ENCODE data around the gene KCTD5.
A peak's percentile ranks its signal among the peaks of the same experiment; 100 is the strongest.
"Not testable (repeated sequence)": the region's sequence is repeated elsewhere in the genome, so short reads cannot be mapped to it uniquely, and the experiment has no call there.

KCTD5 gene

GRCh38 chr16:2682209-2683021, at the start of gene KCTD5:
TSS of gene KCTD5 (plus strand) at chr16:2682523. CDS start at chr16:2682549, 26 bp downstream.
- FAIRE-seq: no peak

GRCh38 chr16:2639071-2639721, 43.1 kb upstream of the KCTD5 start:
- FAIRE-seq: peak; percentile 16

- FAIRE-seq: not testable (repeated sequence)
These were observed 42.6 kb upstream of the KCTD5 start for GRCh38 chr16:2639722-2640072.

- not testable (repeated sequence) for FAIRE-seq
These were observed 39.8 kb upstream of the KCTD5 start for GRCh38 chr16:2642561-2642960.

- not testable (repeated sequence) for FAIRE-seq
These were observed 37.4 kb upstream of the KCTD5 start for GRCh38 chr16:2644754-2645453.

- not testable (repeated sequence) for FAIRE-seq
These were observed 31.0 kb upstream of the KCTD5 start for GRCh38 chr16:2651268-2651871.

GRCh38 chr16:2653915-2654314, 28.4 kb upstream of the KCTD5 start:
- FAIRE-seq: not testable (repeated sequence)

- not testable (repeated sequence) for FAIRE-seq
These were observed 27.4 kb upstream of the KCTD5 start for GRCh38 chr16:2654949-2655348.

GRCh38 chr16:2656985-2657384, 25.3 kb upstream of the KCTD5 start:
- no peak for FAIRE-seq

GRCh38 chr16:2657803-2658202, 24.5 kb upstream of the KCTD5 start:
- FAIRE-seq: not testable (repeated sequence)

GRCh38 chr16:2659560-2659959, 22.8 kb upstream of the KCTD5 start:
- not testable (repeated sequence) for FAIRE-seq

GRCh38 chr16:2660014-2660662, 22.2 kb upstream of the KCTD5 start:
- not testable (repeated sequence) for FAIRE-seq

GRCh38 chr16:2660755-2661373, 21.5 kb upstream of the KCTD5 start:
- FAIRE-seq: not testable (repeated sequence)

GRCh38 chr16:2663553-2664546, 18.5 kb upstream of the KCTD5 start:
- no peak for FAIRE-seq

GRCh38 chr16:2664574-2664982, 17.7 kb upstream of the KCTD5 start:
- FAIRE-seq: no peak

GRCh38 chr16:2666671-2667070, 15.7 kb upstream of the KCTD5 start:
- FAIRE-seq: not testable (repeated sequence)

GRCh38 chr16:2669587-2669986, 12.7 kb upstream of the KCTD5 start:
- not testable (repeated sequence) for FAIRE-seq

GRCh38 chr16:2670017-2670416, 12.3 kb upstream of the KCTD5 start:
- not testable (repeated sequence) for FAIRE-seq

GRCh38 chr16:2671193-2671592, 11.1 kb upstream of the KCTD5 start:
- FAIRE-seq: not testable (repeated sequence)

GRCh38 chr16:2671741-2672140, 10.6 kb upstream of the KCTD5 start:
- FAIRE-seq: no peak

Measured in A204.1 (cell line).